T-helper 2 cell (primary cell): Measurements from ENCODE around the gene RERE.
A peak's percentile ranks its signal among the peaks of the same experiment; 100 is the strongest.

Experiments used
- DNase-seq, 5 experiments: peaks; one replicate each; pipeline versions ENCODE4 v3.0.0 to v3.0.0-alpha.2; 2012 to 2022

RERE gene

GRCh38 chr1:8565802-8566201 is 251.6 kb downstream of the RERE start:
- DNase-seq: no peak

GRCh38 chr1:8563944-8564537 is 253.4 kb downstream of the RERE start:
- no peak for DNase-seq

- peak in 1 of 5 experiments; percentile 52 for DNase-seq
Observed at GRCh38 chr1:8562881-8563865, 254.3 kb downstream of the RERE start.

GRCh38 chr1:8562222-8562621 is 255.2 kb downstream of the RERE start:
- no peak for DNase-seq

- DNase-seq: peak in 3 of 5 experiments; percentile 3 to 80 (median 21)
Observed at GRCh38 chr1:8560611-8561544, 256.6 kb downstream of the RERE start.

GRCh38 chr1:8560035-8560434 is 257.4 kb downstream of the RERE start:
- no peak for DNase-seq

GRCh38 chr1:8555582-8555981 is 261.9 kb downstream of the RERE start:
- no peak for DNase-seq

- peak in 1 of 5 experiments; percentile 38 for DNase-seq
Observed at GRCh38 chr1:8554956-8555534, 262.4 kb downstream of the RERE start.

GRCh38 chr1:8552820-8553397 is 264.5 kb downstream of the RERE start:
- DNase-seq: no peak

GRCh38 chr1:8551613-8552489 is 265.6 kb downstream of the RERE start:
- DNase-seq: no peak

- DNase-seq: no peak
Observed at GRCh38 chr1:8551057-8551456, 266.4 kb downstream of the RERE start.

GRCh38 chr1:8547791-8548190 is 269.6 kb downstream of the RERE start:
- no peak for DNase-seq

- peak in 2 of 5 experiments; percentile 6 to 68 for DNase-seq
Observed at GRCh38 chr1:8545078-8545477, 272.4 kb downstream of the RERE start.

GRCh38 chr1:8544644-8545043 is 272.8 kb downstream of the RERE start:
- DNase-seq: no peak

- no peak for DNase-seq
Observed at GRCh38 chr1:8543965-8544364, 273.5 kb downstream of the RERE start.

- no peak for DNase-seq
Observed at GRCh38 chr1:8541961-8542521, 275.4 kb downstream of the RERE start.

- no peak for DNase-seq
Observed at GRCh38 chr1:8540971-8541370, 276.5 kb downstream of the RERE start.

GRCh38 chr1:8540261-8540941 is 277.0 kb downstream of the RERE start:
- DNase-seq: peak in 1 of 5 experiments; percentile 73

GRCh38 chr1:8539683-8540082 is 277.8 kb downstream of the RERE start:
- peak in 1 of 5 experiments; percentile 50 for DNase-seq

- DNase-seq: no peak
Observed at GRCh38 chr1:8538502-8538901, 278.9 kb downstream of the RERE start.
